Activated naive CD4-positive, alpha-beta T cell treated with anti-CD3 and anti-CD28 coated beads, Interleukin-2, amount 10 ng/mL, durations not matched to agents 7 days and 5 days (primary cell): ENCODE measurements around the gene EHHADH.

ENCODE experiments used
- CTCF ChIA-PET: fragments of 350-600 bp; sonication (Branson Sonifier 250); formaldehyde crosslinking; loops from one replicate; lab custom pipeline; 2021; ENCODE audit warnings: antibody characterized with exemption; lab: Charles Lee
- DNase-seq: peaks from one replicate; pipeline ENCODE4 v3.0.0-alpha.2; 2020
- H3K27ac Mint-ChIP-seq: one replicate; pipeline ENCODE4 v1.8.0; 2021; ENCODE audit warnings: mild to moderate bottlenecking, moderate library complexity, mixed read lengths
- H3K27me3 Mint-ChIP-seq: one replicate; pipeline ENCODE4 v1.8.0; 2021; ENCODE audit warnings: mild to moderate bottlenecking, mixed read lengths
- H3K36me3 Mint-ChIP-seq: one replicate; pipeline ENCODE4 v1.8.0; 2021; ENCODE audit warnings: mixed read lengths
- H3K4me1 Mint-ChIP-seq: one replicate; pipeline ENCODE4 v1.8.0; 2021; ENCODE audit warnings: mixed read lengths
- H3K4me3 Mint-ChIP-seq: one replicate; pipeline ENCODE4 v1.8.0; 2021; ENCODE audit warnings: mild to moderate bottlenecking, moderate library complexity, mixed read lengths
- H3K9me3 Mint-ChIP-seq: one replicate; pipeline ENCODE4 v1.8.0; 2021; ENCODE audit warnings: mixed read lengths

EHHADH gene

GRCh38 chr3:185197068-185197467, 56.8 kb downstream of the EHHADH start:
- no peak for DNase-seq
- CTCF ChIA-PET, result no interaction called here
- H3K27me3 Mint-ChIP-seq, result no peaks in the 10 kb centered on the region
- H3K4me3 Mint-ChIP-seq, result no peak overlapping the region
- H3K9me3 Mint-ChIP-seq, result peaks cover 4% of the 10 kb centered on the region
- H3K27ac Mint-ChIP-seq, result no peak overlapping the region
- no peaks in the 10 kb centered on the region for H3K36me3 Mint-ChIP-seq
- H3K4me1 Mint-ChIP-seq, result no peaks in the 10 kb centered on the region

GRCh38 chr3:185195652-185196051, 58.2 kb downstream of the EHHADH start:
- Mint-ChIP-seq H3K4me3 (no peak overlapping the region), H3K36me3 (no peaks in the 10 kb centered on the region), H3K9me3 (peaks cover 4% of the 10 kb centered on the region), H3K4me1 (no peaks in the 10 kb centered on the region), H3K27ac (no peak overlapping the region), H3K27me3 (no peaks in the 10 kb centered on the region)
- CTCF ChIA-PET, result no interaction called here
- no peak for DNase-seq

DNA sequence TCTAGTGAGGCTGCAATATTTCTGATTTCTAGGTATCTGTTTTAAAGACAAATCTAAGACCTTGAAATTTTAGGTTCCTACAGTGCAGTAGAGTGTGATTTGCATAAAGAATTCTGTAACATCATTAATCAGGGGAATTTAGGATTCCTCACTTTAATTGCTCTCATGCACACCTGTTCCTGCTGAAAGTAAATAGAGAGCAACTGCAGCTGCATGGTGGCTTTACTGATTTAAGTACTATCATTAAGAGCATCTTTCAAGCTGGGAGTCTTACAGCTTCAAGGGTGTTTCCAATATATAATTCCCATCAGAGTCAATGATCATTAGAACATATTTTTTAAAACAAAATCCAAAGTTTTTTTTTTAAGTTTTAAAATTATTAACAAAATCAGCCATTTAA, 65.0 kb downstream of the EHHADH start:
- Mint-ChIP-seq H3K27me3 (peaks cover 4% of the 10 kb centered on the region), H3K27ac (no peak overlapping the region), H3K4me3 (no peak overlapping the region), H3K4me1 (no peaks in the 10 kb centered on the region), H3K36me3 (no peaks in the 10 kb centered on the region), H3K9me3 (no peaks in the 10 kb centered on the region)
- CTCF ChIA-PET, result no interaction called here
- no peak for DNase-seq

GRCh38 chr3:185187391-185187790, 66.5 kb downstream of the EHHADH start:
- H3K27ac Mint-ChIP-seq, result no peak overlapping the region
- DNase-seq, result no peak
- no peaks in the 10 kb centered on the region for H3K36me3 Mint-ChIP-seq
- no peaks in the 10 kb centered on the region for H3K4me1 Mint-ChIP-seq
- peaks cover 4% of the 10 kb centered on the region for H3K27me3 Mint-ChIP-seq
- H3K9me3 Mint-ChIP-seq, result no peaks in the 10 kb centered on the region
- CTCF ChIA-PET, result interaction anchor here (1.3 kb wide), 1 partner anchor 9 kb away, joined by 4 read pairs; no protein-coding TSS in a partner anchor
- H3K4me3 Mint-ChIP-seq, result no peak overlapping the region

GRCh38 chr3:185176750-185177359, 77.0 kb downstream of the EHHADH start:
- H3K4me3 Mint-ChIP-seq, result no peak overlapping the region
- no peak overlapping the region for H3K27ac Mint-ChIP-seq
- peak; percentile 54 for DNase-seq
- H3K4me1 Mint-ChIP-seq, result no peaks in the 10 kb centered on the region
- peaks cover 11% of the 10 kb centered on the region for H3K27me3 Mint-ChIP-seq
- no peaks in the 10 kb centered on the region for H3K9me3 Mint-ChIP-seq
- no peaks in the 10 kb centered on the region for H3K36me3 Mint-ChIP-seq
- CTCF ChIA-PET, result interaction anchor here (0.8 to 2.1 kb wide), 9 partner anchors 94 to 616 kb away, joined by 3 to 6 read pairs (median 3); partner anchors contain the start of gene EPHB3

- H3K27ac Mint-ChIP-seq, result no peak overlapping the region
- peaks cover 11% of the 10 kb centered on the region for H3K27me3 Mint-ChIP-seq
- no peaks in the 10 kb centered on the region for H3K9me3 Mint-ChIP-seq
- H3K36me3 Mint-ChIP-seq, result no peaks in the 10 kb centered on the region
- no peak for DNase-seq
- no peaks in the 10 kb centered on the region for H3K4me1 Mint-ChIP-seq
- CTCF ChIA-PET, result interaction anchor here (0.8 to 1.5 kb wide), 6 partner anchors 95 to 367 kb away, joined by 3 to 4 read pairs (median 3); no protein-coding TSS in a partner anchor
- H3K4me3 Mint-ChIP-seq, result no peak overlapping the region
Observed at GRCh38 chr3:185175370-185175987, 78.4 kb downstream of the EHHADH start.

- no peak for DNase-seq
- Mint-ChIP-seq H3K27ac (no peak overlapping the region), H3K27me3 (peaks cover 17% of the 10 kb centered on the region), H3K4me3 (no peak overlapping the region), H3K36me3 (no peaks in the 10 kb centered on the region), H3K9me3 (no peaks in the 10 kb centered on the region), H3K4me1 (no peaks in the 10 kb centered on the region)
- CTCF ChIA-PET, result no interaction called here
Observed at GRCh38 chr3:185172086-185173049, 81.5 kb downstream of the EHHADH start.

- no peaks in the 10 kb centered on the region for H3K9me3 Mint-ChIP-seq
- no peaks in the 10 kb centered on the region for H3K36me3 Mint-ChIP-seq
Observed at GRCh38 chr3:185164428-185165217, 89.2 kb downstream of the EHHADH start.

GRCh38 chr3:185162634-185163033, 91.2 kb downstream of the EHHADH start:
- no peaks in the 10 kb centered on the region for H3K36me3 Mint-ChIP-seq
- H3K27me3 Mint-ChIP-seq, result peaks cover 26% of the 10 kb centered on the region
- no peak for DNase-seq
- CTCF ChIA-PET, result no interaction called here
- no peak overlapping the region for H3K4me3 Mint-ChIP-seq
- no peak overlapping the region for H3K27ac Mint-ChIP-seq
- no peaks in the 10 kb centered on the region for H3K9me3 Mint-ChIP-seq
- no peaks in the 10 kb centered on the region for H3K4me1 Mint-ChIP-seq

More at GRCh38 chr3:185164428-185165217, 89.2 kb downstream of the EHHADH start:
- CTCF ChIA-PET, result interaction anchor here (1.6 kb wide), 1 partner anchor 9 kb away, joined by 3 read pairs; no protein-coding TSS in a partner anchor
- peaks cover 16% of the 10 kb centered on the region for H3K27me3 Mint-ChIP-seq
- no peak overlapping the region for H3K4me3 Mint-ChIP-seq
- no peaks in the 10 kb centered on the region for H3K4me1 Mint-ChIP-seq
- DNase-seq, result no peak
- H3K27ac Mint-ChIP-seq, result no peak overlapping the region

- H3K27ac Mint-ChIP-seq, result no peak overlapping the region
- DNase-seq, result no peak
- H3K9me3 Mint-ChIP-seq, result no peaks in the 10 kb centered on the region
- no peaks in the 10 kb centered on the region for H3K4me1 Mint-ChIP-seq
- no peak overlapping the region for H3K4me3 Mint-ChIP-seq
- CTCF ChIA-PET, result no interaction called here
- no peaks in the 10 kb centered on the region for H3K36me3 Mint-ChIP-seq
- peaks cover 26% of the 10 kb centered on the region for H3K27me3 Mint-ChIP-seq
Observed at GRCh38 chr3:185161761-185162160, 92.1 kb downstream of the EHHADH start.

DNA sequence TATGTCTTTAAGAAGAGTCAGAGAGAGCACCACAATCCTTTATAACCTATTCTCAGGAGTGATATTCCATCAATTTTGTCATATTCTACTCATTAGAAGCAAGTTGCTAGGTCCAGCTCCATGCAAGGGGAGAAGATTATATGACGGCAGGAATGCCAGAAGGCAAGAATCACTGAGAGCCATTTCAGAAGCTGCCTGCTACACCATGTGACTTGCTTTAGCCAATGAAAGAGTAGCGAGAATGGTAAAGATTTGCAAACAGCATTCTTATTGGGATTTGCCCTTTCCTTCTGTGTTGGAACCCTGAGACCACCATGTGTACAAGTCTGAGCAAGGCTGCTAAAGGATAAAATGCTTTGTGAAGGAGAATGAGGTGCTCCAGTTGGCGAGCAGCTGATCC, 96.5 kb downstream of the EHHADH start:
- Mint-ChIP-seq H3K36me3 (no peaks in the 10 kb centered on the region), H3K4me1 (peaks cover 3% of the 10 kb centered on the region), H3K27ac (no peak overlapping the region), H3K4me3 (no peak overlapping the region), H3K9me3 (no peaks in the 10 kb centered on the region), H3K27me3 (peaks cover 19% of the 10 kb centered on the region)
- CTCF ChIA-PET, result no interaction called here
- no peak for DNase-seq

- H3K4me3 Mint-ChIP-seq, result no peak overlapping the region
- no peaks in the 10 kb centered on the region for H3K9me3 Mint-ChIP-seq
- no peaks in the 10 kb centered on the region for H3K36me3 Mint-ChIP-seq
- DNase-seq, result no peak
- CTCF ChIA-PET, result interaction anchor here (0.8 kb wide), 1 partner anchor 8 kb away, joined by 3 read pairs; no protein-coding TSS in a partner anchor
- H3K4me1 Mint-ChIP-seq, result peaks cover 5% of the 10 kb centered on the region
- H3K27ac Mint-ChIP-seq, result no peak overlapping the region
- peaks cover 18% of the 10 kb centered on the region for H3K27me3 Mint-ChIP-seq
Observed at GRCh38 chr3:185155678-185156077, 98.2 kb downstream of the EHHADH start.

GRCh38 chr3:185153861-185154629, 99.8 kb downstream of the EHHADH start:
- Mint-ChIP-seq H3K4me3 (no peak overlapping the region), H3K4me1 (peaks cover 5% of the 10 kb centered on the region), H3K9me3 (no peaks in the 10 kb centered on the region), H3K36me3 (no peaks in the 10 kb centered on the region), H3K27ac (no peak overlapping the region), H3K27me3 (peaks cover 26% of the 10 kb centered on the region)
- CTCF ChIA-PET, result no interaction called here
- DNase-seq, result no peak
